ENCODE data around the gene CAV1.

GRCh38 chr7:116499168-116500077 is 25.4 kb upstream of the CAV1 start, which contains the start of gene CAV2:
- TF ChIP-seq CTCF (IDR thresholded peaks at IDR 0.05) (no peak), POLR2AphosphoS5 (IDR thresholded peaks at IDR 0.05) (peak in 3 of 4 donors; percentile 44 to 82 (median 72)), EP300 (IDR thresholded peaks at IDR 0.05) (no peak)
